ENCODE measurements around the gene SNX6.

GRCh38 chr14:34640826-34641225 is 10.9 kb upstream of the SNX6 start:
- TF ChIP-seq, protein P1, sequence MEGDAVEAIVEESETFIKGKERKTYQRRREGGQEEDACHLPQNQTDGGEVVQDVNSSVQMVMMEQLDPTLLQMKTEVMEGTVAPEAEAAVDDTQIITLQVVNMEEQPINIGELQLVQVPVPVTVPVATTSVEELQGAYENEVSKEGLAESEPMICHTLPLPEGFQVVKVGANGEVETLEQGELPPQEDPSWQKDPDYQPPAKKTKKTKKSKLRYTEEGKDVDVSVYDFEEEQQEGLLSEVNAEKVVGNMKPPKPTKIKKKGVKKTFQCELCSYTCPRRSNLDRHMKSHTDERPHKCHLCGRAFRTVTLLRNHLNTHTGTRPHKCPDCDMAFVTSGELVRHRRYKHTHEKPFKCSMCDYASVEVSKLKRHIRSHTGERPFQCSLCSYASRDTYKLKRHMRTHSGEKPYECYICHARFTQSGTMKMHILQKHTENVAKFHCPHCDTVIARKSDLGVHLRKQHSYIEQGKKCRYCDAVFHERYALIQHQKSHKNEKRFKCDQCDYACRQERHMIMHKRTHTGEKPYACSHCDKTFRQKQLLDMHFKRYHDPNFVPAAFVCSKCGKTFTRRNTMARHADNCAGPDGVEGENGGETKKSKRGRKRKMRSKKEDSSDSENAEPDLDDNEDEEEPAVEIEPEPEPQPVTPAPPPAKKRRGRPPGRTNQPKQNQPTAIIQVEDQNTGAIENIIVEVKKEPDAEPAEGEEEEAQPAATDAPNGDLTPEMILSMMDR (conservative IDR thresholded peaks at IDR 0.05; ENCODE audit: low read depth, low read length): no peak
- no peak for TF ChIP-seq EZH2 (IDR thresholded peaks at IDR 0.05; ENCODE audit: low read length, unreplicated experiment)
